Fibroblast of lung (primary cell): ENCODE data around the gene PPP2R5D.

Experiments
- EZH2 ChIP-seq: IDR thresholded peaks from 2 replicates; pipeline ENCODE4 v1.5.1; 2012; ENCODE audit warnings: low read length, control low read depth, mild to moderate bottlenecking; ENCODE audit errors: missing control alignments
- TF ChIP-seq, protein P1 (sequence below), 2 donors: IDR thresholded peaks in 1 of 2; conservative IDR thresholded peaks in 1 of 2; 1 replicate in 1 of 2; 2 replicates in 1 of 2; pipeline ENCODE4 v1.5.1; 2011 to 2012; ENCODE audit warnings: low read length in 2 of 2, control low read depth in 1 of 2, inconsistent platforms in 1 of 2, low read depth in 1 of 2, mild to moderate bottlenecking in 1 of 2

DNA sequence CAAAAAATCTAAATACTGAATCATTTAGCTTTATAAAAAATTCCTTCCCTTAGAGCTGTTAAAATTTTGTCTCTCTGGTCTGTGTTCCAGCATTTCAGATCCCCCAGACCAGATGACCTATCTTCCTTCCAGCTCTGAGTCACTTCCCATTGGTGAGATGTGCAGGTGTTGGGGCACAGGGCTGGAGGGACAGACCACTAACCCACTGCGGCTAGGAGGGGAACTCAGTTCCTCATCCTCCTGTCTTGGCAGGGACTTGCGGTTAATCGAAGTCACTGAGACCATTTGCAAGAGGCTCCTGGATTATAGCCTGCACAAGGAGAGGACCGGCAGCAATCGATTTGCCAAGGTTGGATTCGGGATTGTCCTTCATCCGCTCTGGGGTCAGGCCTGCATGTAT, 49.0 kb upstream of the PPP2R5D start:
- TF ChIP-seq, protein P1, sequence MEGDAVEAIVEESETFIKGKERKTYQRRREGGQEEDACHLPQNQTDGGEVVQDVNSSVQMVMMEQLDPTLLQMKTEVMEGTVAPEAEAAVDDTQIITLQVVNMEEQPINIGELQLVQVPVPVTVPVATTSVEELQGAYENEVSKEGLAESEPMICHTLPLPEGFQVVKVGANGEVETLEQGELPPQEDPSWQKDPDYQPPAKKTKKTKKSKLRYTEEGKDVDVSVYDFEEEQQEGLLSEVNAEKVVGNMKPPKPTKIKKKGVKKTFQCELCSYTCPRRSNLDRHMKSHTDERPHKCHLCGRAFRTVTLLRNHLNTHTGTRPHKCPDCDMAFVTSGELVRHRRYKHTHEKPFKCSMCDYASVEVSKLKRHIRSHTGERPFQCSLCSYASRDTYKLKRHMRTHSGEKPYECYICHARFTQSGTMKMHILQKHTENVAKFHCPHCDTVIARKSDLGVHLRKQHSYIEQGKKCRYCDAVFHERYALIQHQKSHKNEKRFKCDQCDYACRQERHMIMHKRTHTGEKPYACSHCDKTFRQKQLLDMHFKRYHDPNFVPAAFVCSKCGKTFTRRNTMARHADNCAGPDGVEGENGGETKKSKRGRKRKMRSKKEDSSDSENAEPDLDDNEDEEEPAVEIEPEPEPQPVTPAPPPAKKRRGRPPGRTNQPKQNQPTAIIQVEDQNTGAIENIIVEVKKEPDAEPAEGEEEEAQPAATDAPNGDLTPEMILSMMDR (conservative IDR thresholded peaks at IDR 0.05 in 1 of 2, IDR thresholded peaks at IDR 0.05 in 1 of 2; ENCODE audit: low read depth in 1 of 2, low read length in 2 of 2), result no peak
- TF ChIP-seq EZH2, result no peak
